ENCODE measurements around the gene RBM19.

The RBM19 gene

DNA sequence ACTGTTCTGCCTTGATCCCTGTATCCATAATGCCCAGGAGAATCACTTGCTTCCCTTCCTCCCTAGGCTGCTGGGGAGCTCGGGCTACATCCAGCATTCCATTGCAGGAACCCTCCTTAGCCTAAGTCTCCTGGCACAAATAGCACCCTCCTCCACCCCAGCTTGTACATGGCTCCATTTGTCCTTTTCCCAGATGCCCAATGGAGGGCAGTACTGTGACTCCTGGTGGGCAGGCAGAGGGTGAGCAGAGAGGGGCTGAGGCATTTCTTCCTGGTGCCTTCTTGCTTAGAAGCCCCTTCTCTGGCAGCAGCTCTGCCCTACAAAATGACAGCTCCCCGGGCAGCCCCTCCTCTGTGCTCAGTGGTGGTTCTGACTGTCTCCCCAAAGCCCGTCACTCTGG lies 86.5 kb downstream of the RBM19 start:
- Histone ChIP-seq H3K36me3 (ENCODE audit: insufficient read depth, insufficient read length, low read length) (peaks cover 33% of the 10 kb centered on the region), H3K9ac (ENCODE audit: insufficient read length, low read depth) (no peak overlapping the region)

GRCh38 chr12:113877607-113878006 lies 88.5 kb downstream of the RBM19 start:
- Histone ChIP-seq H3K36me3 (ENCODE audit: insufficient read depth, insufficient read length, low read length) (peaks cover 38% of the 10 kb centered on the region), H3K27me3 (ENCODE audit: insufficient read depth, insufficient read length) (no peaks in the 10 kb centered on the region), H3K4me1 (ENCODE audit: insufficient read depth, insufficient read length) (no peaks in the 10 kb centered on the region), H3K9ac (ENCODE audit: insufficient read length, low read depth) (no peak overlapping the region), H3K9me3 (ENCODE audit: insufficient read depth, low read length) (peaks cover 5% of the 10 kb centered on the region; the same call in 1 of the 2 replicates), H3K4me3 (ENCODE audit: insufficient read length, low read depth) (no peak overlapping the region)
- TF ChIP-seq ZNF274 (IDR thresholded peaks at IDR 0.05; ENCODE audit: low read depth, low read length): no peak
- TF ChIP-seq SUZ12 (IDR thresholded peaks at IDR 0.05; ENCODE audit: extremely low read depth, insufficient read depth, insufficient read length): no peak
- TF ChIP-seq YY1 (IDR thresholded peaks at IDR 0.05; ENCODE audit: insufficient read depth, insufficient read length): no peak
- no peak for DNase-seq (ENCODE audit: low read depth, low spot score)

More for the DNA sequence above, 86.5 kb downstream of the RBM19 start:
- DNase-seq (ENCODE audit: low read depth, low spot score): no peak
- Histone ChIP-seq H3K4me3 (ENCODE audit: insufficient read length, low read depth) (no peak overlapping the region), H3K4me1 (ENCODE audit: insufficient read depth, insufficient read length) (no peaks in the 10 kb centered on the region), H3K9me3 (ENCODE audit: insufficient read depth, low read length) (peaks cover 6% of the 10 kb centered on the region; the same call in 1 of the 2 replicates), H3K27me3 (ENCODE audit: insufficient read depth, insufficient read length) (no peaks in the 10 kb centered on the region)
- TF ChIP-seq YY1 (IDR thresholded peaks at IDR 0.05; ENCODE audit: insufficient read depth, insufficient read length) (no peak), ZNF274 (IDR thresholded peaks at IDR 0.05; ENCODE audit: low read depth, low read length) (no peak), SUZ12 (IDR thresholded peaks at IDR 0.05; ENCODE audit: extremely low read depth, insufficient read depth, insufficient read length) (no peak)

- H3K9ac ChIP-seq (ENCODE audit: insufficient read length, low read depth): no peak overlapping the region
- peaks cover 10% of the 10 kb centered on the region; the same call in 1 of the 2 replicates for H3K9me3 ChIP-seq (ENCODE audit: insufficient read depth, low read length)
- no peaks in the 10 kb centered on the region for H3K27me3 ChIP-seq (ENCODE audit: insufficient read depth, insufficient read length)
- DNase-seq (ENCODE audit: low read depth, low spot score): no peak
- H3K36me3 ChIP-seq (ENCODE audit: insufficient read depth, insufficient read length, low read length): peaks cover 37% of the 10 kb centered on the region
- H3K4me1 ChIP-seq (ENCODE audit: insufficient read depth, insufficient read length): no peaks in the 10 kb centered on the region
- TF ChIP-seq SUZ12 (IDR thresholded peaks at IDR 0.05; ENCODE audit: extremely low read depth, insufficient read depth, insufficient read length) (no peak), YY1 (IDR thresholded peaks at IDR 0.05; ENCODE audit: insufficient read depth, insufficient read length) (no peak), ZNF274 (IDR thresholded peaks at IDR 0.05; ENCODE audit: low read depth, low read length) (no peak)
- H3K4me3 ChIP-seq (ENCODE audit: insufficient read length, low read depth): no peak overlapping the region
These were observed 90.0 kb downstream of the RBM19 start for GRCh38 chr12:113876160-113876559.

GRCh38 chr12:113875691-113876090 lies 90.4 kb downstream of the RBM19 start:
- H3K4me3 ChIP-seq (ENCODE audit: insufficient read length, low read depth): no peak overlapping the region
- H3K4me1 ChIP-seq (ENCODE audit: insufficient read depth, insufficient read length): no peaks in the 10 kb centered on the region
- TF ChIP-seq ZNF274 (IDR thresholded peaks at IDR 0.05; ENCODE audit: low read depth, low read length): no peak
- TF ChIP-seq SUZ12 (IDR thresholded peaks at IDR 0.05; ENCODE audit: extremely low read depth, insufficient read depth, insufficient read length): no peak
- no peak for TF ChIP-seq YY1 (IDR thresholded peaks at IDR 0.05; ENCODE audit: insufficient read depth, insufficient read length)
- peaks cover 33% of the 10 kb centered on the region for H3K36me3 ChIP-seq (ENCODE audit: insufficient read depth, insufficient read length, low read length)
- DNase-seq (ENCODE audit: low read depth, low spot score): no peak
- H3K27me3 ChIP-seq (ENCODE audit: insufficient read depth, insufficient read length): no peaks in the 10 kb centered on the region
- H3K9ac ChIP-seq (ENCODE audit: insufficient read length, low read depth): no peak overlapping the region
- H3K9me3 ChIP-seq (ENCODE audit: insufficient read depth, low read length): peaks cover 10% of the 10 kb centered on the region; the same call in 1 of the 2 replicates

DNA sequence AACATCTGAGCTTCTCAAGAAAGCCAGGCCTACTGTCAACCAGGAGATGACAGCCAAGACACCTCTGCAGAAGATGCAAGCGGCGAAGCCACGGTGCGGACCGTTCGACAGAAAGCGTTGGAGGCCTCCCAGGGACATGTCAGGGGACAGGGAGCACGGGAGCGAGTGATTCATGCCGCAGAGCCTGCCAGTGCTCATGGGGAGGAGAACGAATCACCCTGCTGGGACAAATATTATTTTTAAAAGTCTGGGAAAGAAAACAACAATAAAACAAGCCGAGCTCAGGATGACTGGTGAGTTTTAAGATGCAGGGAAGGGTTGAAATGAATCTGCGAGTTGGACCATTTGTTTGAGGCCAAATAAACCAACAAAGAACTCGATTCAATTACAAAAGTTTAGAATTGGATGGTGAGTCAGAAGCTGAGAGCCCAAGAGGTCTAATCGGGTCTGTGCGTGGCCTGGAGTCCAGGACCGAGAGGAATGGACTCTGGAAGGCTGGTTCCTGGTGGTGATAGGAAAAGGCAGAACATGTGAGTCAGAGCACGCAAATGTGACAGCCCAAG lies 91.0 kb downstream of the RBM19 start:
- H3K9me3 ChIP-seq (ENCODE audit: insufficient read depth, low read length): peaks cover 10% of the 10 kb centered on the region; the same call in 1 of the 2 replicates
- H3K9ac ChIP-seq (ENCODE audit: insufficient read length, low read depth): no peak overlapping the region
- H3K4me3 ChIP-seq (ENCODE audit: insufficient read length, low read depth): no peak overlapping the region
- TF ChIP-seq YY1 (IDR thresholded peaks at IDR 0.05; ENCODE audit: insufficient read depth, insufficient read length) (no peak), ZNF274 (IDR thresholded peaks at IDR 0.05; ENCODE audit: low read depth, low read length) (no peak), SUZ12 (IDR thresholded peaks at IDR 0.05; ENCODE audit: extremely low read depth, insufficient read depth, insufficient read length) (no peak)
- no peaks in the 10 kb centered on the region for H3K27me3 ChIP-seq (ENCODE audit: insufficient read depth, insufficient read length)
- H3K4me1 ChIP-seq (ENCODE audit: insufficient read depth, insufficient read length): no peaks in the 10 kb centered on the region
- no peak for DNase-seq (ENCODE audit: low read depth, low spot score)
- H3K36me3 ChIP-seq (ENCODE audit: insufficient read depth, insufficient read length, low read length): peaks cover 35% of the 10 kb centered on the region

- Histone ChIP-seq H3K4me1 (ENCODE audit: insufficient read depth, insufficient read length) (no peaks in the 10 kb centered on the region), H3K27me3 (ENCODE audit: insufficient read depth, insufficient read length) (no peaks in the 10 kb centered on the region), H3K9me3 (ENCODE audit: insufficient read depth, low read length) (peaks cover 10% of the 10 kb centered on the region; the same call in 1 of the 2 replicates), H3K4me3 (ENCODE audit: insufficient read length, low read depth) (no peak overlapping the region), H3K36me3 (ENCODE audit: insufficient read depth, insufficient read length, low read length) (peaks cover 33% of the 10 kb centered on the region), H3K9ac (ENCODE audit: insufficient read length, low read depth) (no peak overlapping the region)
- DNase-seq (ENCODE audit: low read depth, low spot score): no peak
- no peak for TF ChIP-seq SUZ12 (IDR thresholded peaks at IDR 0.05; ENCODE audit: extremely low read depth, insufficient read depth, insufficient read length)
- no peak for TF ChIP-seq ZNF274 (IDR thresholded peaks at IDR 0.05; ENCODE audit: low read depth, low read length)
- TF ChIP-seq YY1 (IDR thresholded peaks at IDR 0.05; ENCODE audit: insufficient read depth, insufficient read length): no peak
These were observed 91.8 kb downstream of the RBM19 start for GRCh38 chr12:113874326-113874725.

DNA sequence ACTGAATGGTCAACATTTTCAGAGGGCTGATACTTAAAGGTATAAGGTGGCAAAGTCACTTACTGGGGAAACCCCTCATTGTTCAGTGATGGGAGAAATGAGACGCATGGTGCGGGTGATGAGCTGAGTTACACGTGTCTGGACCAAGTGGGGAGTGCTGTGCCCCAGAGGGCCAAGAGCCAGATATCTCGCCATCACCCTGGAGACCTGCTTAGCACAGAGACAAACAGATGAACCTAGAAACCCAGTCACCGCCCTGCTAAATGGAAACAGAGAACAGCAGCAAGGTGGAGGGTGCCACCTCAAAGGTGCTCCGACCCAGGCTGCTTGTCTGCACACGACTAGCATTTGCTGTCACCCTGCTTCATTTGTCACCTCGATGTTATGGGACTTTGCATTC lies 92.4 kb downstream of the RBM19 start:
- H3K27me3 ChIP-seq (ENCODE audit: insufficient read depth, insufficient read length): no peaks in the 10 kb centered on the region
- no peak overlapping the region for H3K4me3 ChIP-seq (ENCODE audit: insufficient read length, low read depth)
- no peak for DNase-seq (ENCODE audit: low read depth, low spot score)
- H3K36me3 ChIP-seq (ENCODE audit: insufficient read depth, insufficient read length, low read length): peaks cover 33% of the 10 kb centered on the region
- no peak for TF ChIP-seq SUZ12 (IDR thresholded peaks at IDR 0.05; ENCODE audit: extremely low read depth, insufficient read depth, insufficient read length)
- no peak for TF ChIP-seq ZNF274 (IDR thresholded peaks at IDR 0.05; ENCODE audit: low read depth, low read length)
- no peak for TF ChIP-seq YY1 (IDR thresholded peaks at IDR 0.05; ENCODE audit: insufficient read depth, insufficient read length)
- no peak overlapping the region for H3K9ac ChIP-seq (ENCODE audit: insufficient read length, low read depth)
- no peaks in the 10 kb centered on the region for H3K4me1 ChIP-seq (ENCODE audit: insufficient read depth, insufficient read length)
- H3K9me3 ChIP-seq (ENCODE audit: insufficient read depth, low read length): peaks cover 10% of the 10 kb centered on the region; the same call in 1 of the 2 replicates

Data from NT2/D1 (cell line).